Keratinocyte (primary cell): ENCODE data around the gene SETBP1. TPM values are rescaled to one million over a fixed set of nuclear protein-coding genes. Genes with fewer than 3 reads are reported as not detected.

Experiments
- DNase-seq: peaks from one replicate; pipeline ENCODE4 v3.0.0-alpha.2; 2011; ENCODE audit warnings: low read depth, missing footprints, low spot score
- FAIRE-seq: peaks from 2 replicates; lab custom pipeline; 2011; peaks lifted over from hg19 to GRCh38; lab: Jason Lieb, UNC
- H2AFZ ChIP-seq: 2 replicates; pipeline ENCODE4 v1.6.0; 2012; ENCODE audit warnings: low read length, control low read depth, inconsistent platforms; ENCODE audit not compliant: control insufficient read depth
- H3K27ac ChIP-seq: 2 replicates; pipeline ENCODE4 v1.5.1; 2011; ENCODE audit warnings: low read length; ENCODE audit not compliant: control insufficient read depth, insufficient read depth
- H3K27me3 ChIP-seq: 3 replicates; pipeline ENCODE4 v1.6.0; 2011; ENCODE audit warnings: low read length; ENCODE audit not compliant: control insufficient read depth, insufficient read depth; ENCODE audit errors: extremely low read depth
- H3K36me3 ChIP-seq, 2 experiments: 2 replicates in 1 of 2; 3 replicates in 1 of 2; pipeline ENCODE4 v1.5.1; 2011; ENCODE audit warnings: low read length in 2 of 2, mild to moderate bottlenecking in 1 of 2; ENCODE audit not compliant: control insufficient read depth in 2 of 2, insufficient read depth in 2 of 2; ENCODE audit errors: extremely low read depth in 1 of 2
- H3K4me1 ChIP-seq: 3 replicates; pipeline ENCODE4 v1.5.1; 2011; ENCODE audit warnings: low read length; ENCODE audit not compliant: control insufficient read depth, insufficient read depth; ENCODE audit errors: extremely low read depth
- H3K4me2 ChIP-seq: 3 replicates; pipeline ENCODE4 v1.6.0; 2011; ENCODE audit warnings: low read depth, low read length; ENCODE audit not compliant: control insufficient read depth, insufficient read depth; ENCODE audit errors: extremely low read depth
- H3K4me3 ChIP-seq, 3 experiments: fragments of 200-600 bp in 1 of 3; sonication (generic) in 1 of 3; 2 replicates in 2 of 3; 3 replicates in 1 of 3; pipeline ENCODE4 v1.5.1; 2011 to 2016; ENCODE audit warnings: low read length in 3 of 3, mild to moderate bottlenecking in 3 of 3, control low read depth in 2 of 3, inconsistent platforms in 1 of 3, low read depth in 1 of 3, mixed read lengths in 1 of 3, mixed run types in 1 of 3, moderate library complexity in 1 of 3; ENCODE audit not compliant: control insufficient read depth in 2 of 3, insufficient read depth in 2 of 3; ENCODE audit errors: extremely low read depth in 1 of 3
- H3K79me2 ChIP-seq: 2 replicates; pipeline ENCODE4 v1.6.0; 2012; ENCODE audit warnings: low read length; ENCODE audit not compliant: control insufficient read depth, insufficient read depth
- H3K9ac ChIP-seq: 3 replicates; pipeline ENCODE4 v1.6.0; 2011; ENCODE audit warnings: low read length; ENCODE audit not compliant: control insufficient read depth, insufficient read depth; ENCODE audit errors: extremely low read depth
- H3K9me1 ChIP-seq: 3 replicates; pipeline ENCODE4 v1.6.0; 2011; ENCODE audit warnings: low read length; ENCODE audit not compliant: control insufficient read depth, insufficient read depth; ENCODE audit errors: extremely low read depth
- H3K9me3 ChIP-seq: 2 replicates; pipeline ENCODE4 v1.5.1; 2012; ENCODE audit warnings: low read depth, low read length; ENCODE audit not compliant: control insufficient read depth
- H4K20me1 ChIP-seq: 3 replicates; pipeline ENCODE4 v1.6.0; 2011; ENCODE audit warnings: low read length; ENCODE audit not compliant: control insufficient read depth, insufficient read depth; ENCODE audit errors: extremely low read depth
- EZH2 ChIP-seq: IDR thresholded peaks from one replicate; pipeline ENCODE4 v1.6.1; 2012; ENCODE audit warnings: inconsistent platforms, mild to moderate bottlenecking, low read length, moderate library complexity
- dilution Hi-C: fragments of 300-500 bp; cut with MboI; formaldehyde crosslinking; loops from one replicate; pipeline ENCODE4 v1.7.0; 2020; ENCODE audit warnings: low sequenced_read_pairs; ENCODE audit not compliant: extremely low pct_ligation_motif_present
- polyA plus RNA-seq, 5 experiments: library from polyadenylated mRNA; depleted of rRNA in 3 of 5; stranded (reverse) in 3 of 5; stranded (forward) in 1 of 5; unstranded in 1 of 5; fragments of >200 nt; gene quantifications; 1 replicate in 1 of 5; 2 replicates in 3 of 5; 3 replicates in 1 of 5; pipeline versions ENCODE4 v1.2.1 to v1.2.3, GENCODE V29; 2011 to 2012; ENCODE audit warnings: missing spikeins in 2 of 5, low read depth in 1 of 5, low replicate concordance in 1 of 5
- TF ChIP-seq, protein P1 (sequence below), 3 experiments: IDR thresholded peaks in 1 of 3; conservative IDR thresholded peaks in 1 of 3; optimal IDR thresholded peaks in 1 of 3; 2 replicates in 2 of 3; 3 replicates in 1 of 3; pipeline versions ENCODE3 to v1.5.1; 2011; ENCODE audit warnings: low read length in 3 of 3, mild to moderate bottlenecking in 3 of 3, moderate library complexity in 2 of 3, control low read depth in 1 of 3, inconsistent platforms in 1 of 3; ENCODE audit not compliant: insufficient read depth in 2 of 3; ENCODE audit errors: extremely low read depth in 1 of 3

The SETBP1 gene
- polyA plus RNA-seq, 1 donor (not counting 4 experiments of a cell fraction or from before 2014, with no cell fraction given) = 3.3 TPM

DNA sequence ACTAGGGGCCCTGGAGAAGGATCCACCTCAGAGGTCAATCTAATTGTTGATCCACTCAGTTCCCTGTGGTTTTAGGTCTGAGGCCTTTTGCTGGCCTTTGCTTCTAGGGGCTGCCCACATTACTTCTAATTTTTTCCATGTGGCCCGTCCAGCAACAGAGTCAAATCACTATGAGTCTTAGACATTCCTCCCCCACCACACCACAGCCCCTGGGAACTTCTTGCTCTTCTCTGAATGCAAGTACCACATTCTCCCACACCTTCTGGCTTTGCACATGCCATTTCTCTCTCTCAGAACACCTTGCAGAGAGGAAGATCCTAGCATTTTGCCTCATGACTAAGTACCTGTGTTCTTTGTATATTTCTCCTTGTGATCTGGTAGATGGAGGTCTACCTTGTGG is 286.9 kb downstream of the SETBP1 start:
- Histone ChIP-seq H3K4me2 (no peak overlapping the region), H3K27ac (no peak overlapping the region), H3K9me3 (no peaks in the 10 kb centered on the region), H3K79me2 (no peaks in the 10 kb centered on the region), H3K4me1 (no peaks in the 10 kb centered on the region), H3K27me3 (no peaks in the 10 kb centered on the region), H3K4me3 (no peak overlapping the region), H3K36me3 (no peaks in the 10 kb centered on the region), H4K20me1 (no peaks in the 10 kb centered on the region), H2AFZ (no peak overlapping the region), H3K9ac (no peak overlapping the region), H3K9me1 (no peaks in the 10 kb centered on the region)
- dilution Hi-C loops = no loop called here
- FAIRE-seq (no peak), DNase-seq (no peak)
- TF ChIP-seq EZH2 = no peak
- TF ChIP-seq, protein P1, sequence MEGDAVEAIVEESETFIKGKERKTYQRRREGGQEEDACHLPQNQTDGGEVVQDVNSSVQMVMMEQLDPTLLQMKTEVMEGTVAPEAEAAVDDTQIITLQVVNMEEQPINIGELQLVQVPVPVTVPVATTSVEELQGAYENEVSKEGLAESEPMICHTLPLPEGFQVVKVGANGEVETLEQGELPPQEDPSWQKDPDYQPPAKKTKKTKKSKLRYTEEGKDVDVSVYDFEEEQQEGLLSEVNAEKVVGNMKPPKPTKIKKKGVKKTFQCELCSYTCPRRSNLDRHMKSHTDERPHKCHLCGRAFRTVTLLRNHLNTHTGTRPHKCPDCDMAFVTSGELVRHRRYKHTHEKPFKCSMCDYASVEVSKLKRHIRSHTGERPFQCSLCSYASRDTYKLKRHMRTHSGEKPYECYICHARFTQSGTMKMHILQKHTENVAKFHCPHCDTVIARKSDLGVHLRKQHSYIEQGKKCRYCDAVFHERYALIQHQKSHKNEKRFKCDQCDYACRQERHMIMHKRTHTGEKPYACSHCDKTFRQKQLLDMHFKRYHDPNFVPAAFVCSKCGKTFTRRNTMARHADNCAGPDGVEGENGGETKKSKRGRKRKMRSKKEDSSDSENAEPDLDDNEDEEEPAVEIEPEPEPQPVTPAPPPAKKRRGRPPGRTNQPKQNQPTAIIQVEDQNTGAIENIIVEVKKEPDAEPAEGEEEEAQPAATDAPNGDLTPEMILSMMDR (optimal IDR thresholded peaks at IDR 0.05 in 1 of 3, IDR thresholded peaks at IDR 0.05 in 1 of 3, conservative IDR thresholded peaks at IDR 0.05 in 1 of 3; ENCODE audit: extremely low read depth in 1 of 3, insufficient read depth in 2 of 3, low read length in 3 of 3) = no peak

DNA sequence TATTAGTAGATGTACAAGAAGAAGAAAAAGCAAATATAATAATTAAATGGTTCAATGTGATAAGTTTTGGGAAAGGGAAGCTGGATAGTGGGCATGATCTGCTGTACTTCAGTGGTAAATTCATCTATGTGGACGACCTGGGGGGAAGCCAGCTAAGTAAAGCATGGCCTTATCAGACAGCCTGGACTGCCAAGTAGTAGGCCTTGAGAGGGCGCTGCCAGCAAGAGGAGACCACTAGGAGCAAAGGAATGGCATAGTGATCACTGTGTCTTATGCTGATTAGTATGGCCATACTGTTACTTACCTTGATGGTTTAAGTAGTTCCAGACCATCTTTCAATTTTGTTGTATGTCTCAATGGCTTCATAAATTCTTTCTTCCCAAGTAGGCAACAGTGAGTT is 287.6 kb downstream of the SETBP1 start:
- FAIRE-seq (no peak), DNase-seq (no peak)
- Histone ChIP-seq H3K36me3 (no peaks in the 10 kb centered on the region), H3K9ac (no peak overlapping the region), H2AFZ (no peak overlapping the region), H3K4me1 (no peaks in the 10 kb centered on the region), H3K27me3 (no peaks in the 10 kb centered on the region), H3K4me3 (no peak overlapping the region), H3K9me1 (no peaks in the 10 kb centered on the region), H3K9me3 (no peaks in the 10 kb centered on the region), H4K20me1 (no peaks in the 10 kb centered on the region), H3K27ac (no peak overlapping the region), H3K4me2 (no peak overlapping the region), H3K79me2 (no peaks in the 10 kb centered on the region)
- no peak for TF ChIP-seq EZH2
- TF ChIP-seq, protein P1 (optimal IDR thresholded peaks at IDR 0.05 in 1 of 3, IDR thresholded peaks at IDR 0.05 in 1 of 3, conservative IDR thresholded peaks at IDR 0.05 in 1 of 3; ENCODE audit: extremely low read depth in 1 of 3, insufficient read depth in 2 of 3, low read length in 3 of 3) = no peak
- dilution Hi-C loops = no loop called here
